Measurements from ENCODE around the gene LMOD2. TPM values are rescaled to one million over a fixed set of nuclear protein-coding genes. Genes with fewer than 3 reads are reported as not detected.

LMOD2 gene
- total RNA-seq, result not detected in 2 replicates

GRCh38 chr7:123655614-123656013 is at the start of gene LMOD2:
TSS of gene LMOD2 (plus strand) at chr7:123655866. CDS start at chr7:123655964, 98 bp downstream.

Other genes starting within 250 kb of the LMOD2 start
- 0.28 and 0.43 TPM in 2 replicates for gene IQUB, start 121.3 kb upstream of the LMOD2 start, total RNA-seq
- gene NDUFA5, start 98.0 kb upstream of the LMOD2 start, total RNA-seq, result 34.0 and 35.4 TPM in 2 replicates
- gene ASB15, start 54.0 kb upstream of the LMOD2 start, total RNA-seq, result not detected in 2 replicates
- 7.4 and 8.5 TPM in 2 replicates for gene WASL, start 93.1 kb downstream of the LMOD2 start, total RNA-seq
- not detected in 2 replicates for gene HYAL4, start 189.3 kb downstream of the LMOD2 start, total RNA-seq